HG02938 (cell line): ENCODE data around the gene UMOD.

Source experiments
- ATAC-seq: cut with Tn5 transposase; IDR thresholded peaks from one replicate; pipeline ENCODE4 v1.9.1; 2021; ENCODE audit warnings: mild to moderate bottlenecking, moderate library complexity; ENCODE audit not compliant: unreplicated experiment

UMOD gene

GRCh38 chr16:20364051-20364450, 11.5 kb upstream of the UMOD start:
- no peak for ATAC-seq

GRCh38 chr16:20363191-20363590, 10.7 kb upstream of the UMOD start:
- ATAC-seq = no peak

GRCh38 chr16:20359997-20360396, 7.5 kb upstream of the UMOD start:
- no peak for ATAC-seq

- ATAC-seq = no peak
Observed at GRCh38 chr16:20355114-20355782, 2.7 kb upstream of the UMOD start.

- ATAC-seq = no peak
Observed at GRCh38 chr16:20353379-20353778, 864 bp upstream of the UMOD start.

GRCh38 chr16:20349615-20350014, 2.9 kb downstream of the UMOD start:
- ATAC-seq = no peak

- no peak for ATAC-seq
Observed at GRCh38 chr16:20348365-20349185, 3.9 kb downstream of the UMOD start.

GRCh38 chr16:20347666-20348364, 4.7 kb downstream of the UMOD start:
- ATAC-seq = no peak

GRCh38 chr16:20344611-20345010, 7.9 kb downstream of the UMOD start:
- ATAC-seq = no peak

GRCh38 chr16:20339744-20340143, 12.8 kb downstream of the UMOD start:
- ATAC-seq = no peak

GRCh38 chr16:20336955-20337354, 15.6 kb downstream of the UMOD start:
- no peak for ATAC-seq

- ATAC-seq = no peak
Observed at GRCh38 chr16:20334396-20334795, 18.1 kb downstream of the UMOD start.

- no peak for ATAC-seq
Observed at GRCh38 chr16:20333120-20333519, 19.4 kb downstream of the UMOD start.

- ATAC-seq = no peak
Observed at GRCh38 chr16:20332411-20332810, 20.1 kb downstream of the UMOD start.

GRCh38 chr16:20331635-20332034, 20.9 kb downstream of the UMOD start:
- no peak for ATAC-seq

GRCh38 chr16:20329392-20330138, 22.9 kb downstream of the UMOD start:
- no peak for ATAC-seq

GRCh38 chr16:20327444-20328041, 25.0 kb downstream of the UMOD start, which contains the start of gene GP2:
Gene GP2 (minus strand): TSS chr16:20327513. CDS start chr16:20326431, 1,082 bp downstream.
- ATAC-seq = no peak

GRCh38 chr16:20326321-20326720, 26.2 kb downstream of the UMOD start:
- no peak for ATAC-seq

GRCh38 chr16:20325005-20325404, 27.5 kb downstream of the UMOD start:
- ATAC-seq = no peak

- ATAC-seq = no peak
Observed at GRCh38 chr16:20323591-20324117, 28.9 kb downstream of the UMOD start.
